ENCODE measurements around the gene NPBWR2. TPM values are rescaled to one million over a fixed set of nuclear protein-coding genes. Genes with fewer than 3 reads are reported as not detected.

NPBWR2 gene
- total RNA-seq, 1 donor from 2014 or later = not detected

- no peak for DNase-seq (ENCODE audit: low spot score)
Observed at GRCh38 chr20:64074184-64074789, 33.1 kb downstream of the NPBWR2 start.

DNA sequence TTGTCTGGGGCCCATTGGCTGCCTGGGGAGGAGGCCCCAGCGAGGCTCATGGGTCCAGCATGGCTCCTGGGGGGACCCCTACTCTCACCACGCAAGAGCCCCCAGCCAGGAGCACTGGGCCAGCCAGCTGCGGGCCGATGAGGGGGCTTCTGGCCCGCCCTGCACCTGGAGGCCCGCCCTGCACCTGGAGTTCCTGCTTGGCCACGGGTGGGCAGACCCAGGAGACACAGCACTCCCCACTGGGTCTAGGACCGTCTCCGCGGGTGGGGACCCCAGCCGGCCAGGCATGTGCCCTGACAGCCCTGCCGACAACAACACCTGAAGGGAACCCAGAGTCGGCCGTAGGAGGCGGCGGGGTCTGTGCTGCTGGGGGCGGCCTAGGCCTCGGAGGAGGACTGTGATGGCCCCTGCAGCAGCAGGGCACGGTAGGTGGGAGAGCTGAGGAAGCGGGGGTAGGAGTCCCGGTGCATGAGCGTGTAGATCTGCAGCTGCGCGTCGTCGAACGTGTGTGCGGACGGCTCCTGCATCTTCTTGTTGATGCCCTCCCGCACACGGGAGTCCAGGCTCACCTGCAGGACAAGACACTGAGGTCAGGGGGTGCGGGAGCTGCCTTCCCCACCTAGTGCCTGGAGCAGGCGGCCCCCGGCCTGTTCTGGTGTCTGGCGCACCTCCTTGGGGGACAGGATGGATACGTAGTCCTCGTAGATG lies 33.7 kb downstream of the NPBWR2 start:
- no peak for DNase-seq (ENCODE audit: low spot score)

DNA sequence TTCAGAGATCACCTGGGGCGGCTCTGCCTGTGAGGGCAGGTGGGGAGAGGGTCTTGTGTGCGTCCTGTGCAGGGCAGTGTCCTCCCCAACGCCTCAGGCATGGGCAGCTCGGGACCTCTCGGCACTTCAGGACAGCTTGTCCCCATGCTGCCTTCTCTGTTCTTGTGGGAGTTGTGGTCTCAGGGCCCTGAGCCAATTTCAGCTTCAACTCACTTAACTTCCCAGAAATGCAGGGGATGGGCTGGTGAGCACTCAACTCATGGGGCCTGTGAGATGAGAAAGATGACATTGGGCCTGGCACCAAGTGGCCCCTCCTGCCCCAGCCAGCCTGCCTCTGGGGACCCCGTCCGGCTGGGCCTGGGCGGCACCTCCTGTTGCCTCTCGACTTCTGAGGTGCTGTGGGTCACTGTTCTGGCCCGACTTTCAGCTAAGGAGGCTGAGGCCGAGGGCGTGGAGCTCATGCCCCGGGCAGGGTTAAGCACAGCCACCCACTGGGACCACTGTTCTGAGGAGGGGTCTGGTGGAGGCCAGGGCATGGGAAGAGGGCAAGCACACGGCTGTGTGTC lies 34.8 kb downstream of the NPBWR2 start:
- DNase-seq (ENCODE audit: low spot score) = no peak

DNA sequence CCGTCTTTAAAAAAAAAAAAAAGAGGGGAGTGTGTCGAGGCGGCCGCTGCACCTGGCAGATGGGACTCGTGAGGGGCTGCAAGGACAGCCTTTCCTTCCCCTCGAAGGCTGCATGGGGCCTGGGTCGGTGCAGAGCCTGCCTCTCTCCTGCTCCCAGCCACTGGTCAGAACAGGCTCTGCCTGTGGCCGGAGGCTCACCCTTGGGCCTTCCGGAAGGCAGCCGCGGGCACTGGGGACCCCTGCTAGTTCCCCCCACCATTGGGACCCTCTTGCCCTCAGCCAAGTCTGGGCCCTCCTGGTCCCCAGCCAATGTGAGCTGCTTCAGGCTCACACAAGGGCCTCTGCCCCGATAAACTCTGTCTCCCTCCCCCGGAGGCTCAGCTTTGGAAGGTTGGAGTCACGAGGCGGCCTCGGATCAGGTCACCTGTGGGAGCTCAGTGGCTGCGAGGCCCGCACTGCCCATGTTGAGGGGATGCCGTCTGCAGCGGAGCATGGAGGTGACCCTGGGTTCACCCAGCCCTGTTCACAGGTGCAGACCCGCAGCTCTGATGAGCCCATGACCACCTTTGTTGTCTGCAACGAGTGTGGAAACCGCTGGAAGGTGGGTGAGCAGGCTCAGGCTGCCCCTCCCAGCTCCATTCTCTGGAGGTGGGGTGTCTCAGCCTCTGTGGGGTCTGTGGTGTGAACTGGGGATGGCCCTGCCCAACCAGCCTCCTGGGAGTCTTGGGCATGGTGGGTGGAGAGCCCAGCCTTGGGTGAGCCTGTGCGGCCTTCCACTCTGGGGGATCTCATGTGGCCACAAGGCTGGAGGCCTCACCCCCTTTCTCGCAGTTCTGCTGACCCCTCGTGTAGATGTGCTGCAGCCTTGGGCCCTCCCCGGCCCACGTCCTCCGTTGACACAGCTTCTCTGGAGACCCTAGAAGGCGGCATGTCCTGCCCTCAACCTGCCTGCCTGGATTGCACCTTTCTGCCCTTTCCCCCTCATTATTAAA lies 35.7 kb downstream of the NPBWR2 start:
- DNase-seq (ENCODE audit: low spot score) = no peak

DNA sequence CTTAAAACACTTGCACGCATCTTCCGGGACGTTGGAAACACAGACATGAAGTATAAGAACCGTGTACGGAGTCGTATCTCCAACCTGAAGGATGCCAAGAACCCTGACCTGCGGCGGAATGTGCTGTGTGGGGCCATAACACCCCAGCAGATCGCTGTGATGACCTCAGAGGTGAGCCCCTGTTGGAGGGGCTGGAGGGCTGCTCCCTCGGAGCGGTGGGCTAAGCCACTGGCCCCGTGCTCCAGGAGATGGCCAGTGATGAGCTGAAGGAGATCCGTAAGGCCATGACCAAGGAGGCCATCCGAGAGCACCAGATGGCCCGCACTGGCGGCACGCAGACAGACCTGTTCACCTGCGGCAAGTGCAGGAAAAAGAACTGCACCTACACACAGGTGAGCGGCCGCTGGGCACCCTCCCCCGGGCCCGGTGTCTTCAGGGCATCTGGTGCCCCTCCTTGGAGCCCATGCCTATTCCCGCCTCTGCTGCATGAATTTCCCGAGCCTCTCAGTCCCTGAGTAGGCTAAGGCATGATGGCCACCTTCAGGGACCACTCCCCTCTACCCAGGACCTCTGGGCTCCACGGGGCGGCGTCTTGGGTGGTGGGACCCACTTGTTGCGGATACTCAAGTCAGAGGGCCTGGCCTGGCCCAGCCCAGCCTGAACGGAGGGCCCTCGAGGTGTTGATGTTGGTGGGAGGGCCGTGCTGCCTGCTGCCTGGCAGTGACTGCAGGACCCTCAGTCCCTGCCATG lies 36.9 kb downstream of the NPBWR2 start:
- DNase-seq (ENCODE audit: low spot score) = no peak

DNA sequence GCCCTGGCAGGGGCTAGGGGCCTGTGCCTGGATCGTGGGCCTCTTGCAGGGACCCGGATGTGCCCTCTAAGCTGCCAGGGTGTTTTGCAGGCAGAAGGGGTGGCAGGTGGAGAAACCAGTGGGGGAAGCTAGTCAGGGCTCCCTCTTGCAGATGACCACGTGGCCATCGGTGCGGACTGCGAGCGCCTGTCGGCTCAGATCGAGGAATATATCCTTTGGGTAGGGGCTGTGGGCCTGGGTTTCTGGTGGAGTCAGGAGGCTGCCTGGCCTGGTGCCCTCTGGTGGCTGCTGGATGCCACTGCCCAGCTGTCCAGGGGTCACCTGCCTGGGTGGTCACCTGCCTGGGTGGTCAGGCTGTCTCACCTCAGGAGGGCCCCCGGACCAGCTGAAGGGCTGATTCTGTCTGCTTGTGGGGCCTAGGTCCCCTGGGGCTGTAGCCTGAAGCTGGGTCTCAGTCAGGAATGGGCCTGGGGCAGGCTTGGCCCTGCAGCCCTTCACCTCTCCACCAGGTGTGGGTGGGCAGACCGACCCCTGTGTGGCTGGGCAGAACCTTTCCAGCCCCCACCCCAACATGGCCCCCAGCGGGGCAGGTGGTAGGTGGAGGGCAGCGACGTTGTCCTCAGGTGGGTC lies 37.6 kb downstream of the NPBWR2 start:
- DNase-seq (ENCODE audit: low spot score) = no peak

DNA sequence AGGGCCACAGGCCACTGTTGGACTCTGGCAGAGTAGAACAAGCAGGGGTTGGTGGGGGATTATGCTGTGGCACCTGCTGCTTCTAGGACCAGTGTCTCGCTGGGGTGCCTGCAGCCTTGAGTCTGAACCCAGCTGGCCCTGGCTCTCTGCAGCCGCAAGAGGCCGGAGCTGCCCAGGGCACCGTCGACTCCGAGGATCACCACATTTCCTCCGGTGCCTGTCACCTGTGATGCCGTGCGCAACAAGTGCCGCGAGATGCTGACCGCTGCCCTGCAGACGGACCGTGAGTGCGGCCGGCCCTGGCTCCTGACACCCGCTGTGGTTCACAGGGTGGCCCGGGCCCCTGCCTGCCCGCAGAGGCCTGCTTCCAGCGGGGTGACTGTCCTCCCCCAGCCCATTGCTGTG lies 38.2 kb downstream of the NPBWR2 start:
- DNase-seq (ENCODE audit: low spot score) = no peak

DNA sequence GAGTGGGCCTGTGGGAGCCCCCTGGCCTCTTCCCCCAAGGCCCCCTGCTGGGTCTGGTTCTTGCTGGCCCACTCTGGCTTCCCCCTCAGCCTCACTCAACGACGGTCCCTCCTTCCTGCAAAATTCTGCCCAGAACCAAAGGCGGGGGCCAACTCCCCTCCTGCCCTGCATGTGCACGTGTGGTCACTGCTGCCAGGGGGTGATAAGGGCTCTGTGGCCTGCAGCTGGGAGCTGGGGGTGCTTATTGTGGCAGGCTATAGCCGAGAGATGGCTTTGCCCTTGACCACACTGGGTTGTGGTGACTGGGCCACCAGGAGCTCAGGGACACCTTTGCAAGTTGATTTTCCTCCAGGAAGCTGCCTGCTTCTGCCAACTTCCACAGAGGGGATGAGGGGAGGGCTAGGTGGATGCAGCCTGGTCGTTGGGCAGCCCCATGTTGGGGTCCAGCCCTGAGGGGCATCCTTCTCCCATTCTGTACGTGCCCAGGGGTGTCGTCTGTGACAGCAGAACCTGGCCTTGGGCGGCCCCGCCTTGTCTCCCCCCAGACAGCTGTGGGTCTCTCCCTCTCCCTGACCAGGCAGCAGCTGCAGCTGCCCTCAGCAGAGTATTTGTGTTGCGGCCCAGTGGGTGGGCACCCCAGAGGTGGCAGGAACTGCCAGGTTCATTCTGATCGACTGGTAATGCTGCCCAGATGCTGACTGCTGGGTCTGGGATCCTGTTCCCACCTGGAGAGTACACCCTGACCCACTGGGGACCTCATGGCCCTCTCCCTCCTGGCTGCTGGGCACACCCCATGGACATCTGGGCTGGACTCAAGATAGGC lies 38.8 kb downstream of the NPBWR2 start:
- DNase-seq (ENCODE audit: low spot score) = no peak

- DNase-seq (ENCODE audit: low spot score) = no peak
Observed at GRCh38 chr20:64067733-64068307, 39.5 kb downstream of the NPBWR2 start.

DNA sequence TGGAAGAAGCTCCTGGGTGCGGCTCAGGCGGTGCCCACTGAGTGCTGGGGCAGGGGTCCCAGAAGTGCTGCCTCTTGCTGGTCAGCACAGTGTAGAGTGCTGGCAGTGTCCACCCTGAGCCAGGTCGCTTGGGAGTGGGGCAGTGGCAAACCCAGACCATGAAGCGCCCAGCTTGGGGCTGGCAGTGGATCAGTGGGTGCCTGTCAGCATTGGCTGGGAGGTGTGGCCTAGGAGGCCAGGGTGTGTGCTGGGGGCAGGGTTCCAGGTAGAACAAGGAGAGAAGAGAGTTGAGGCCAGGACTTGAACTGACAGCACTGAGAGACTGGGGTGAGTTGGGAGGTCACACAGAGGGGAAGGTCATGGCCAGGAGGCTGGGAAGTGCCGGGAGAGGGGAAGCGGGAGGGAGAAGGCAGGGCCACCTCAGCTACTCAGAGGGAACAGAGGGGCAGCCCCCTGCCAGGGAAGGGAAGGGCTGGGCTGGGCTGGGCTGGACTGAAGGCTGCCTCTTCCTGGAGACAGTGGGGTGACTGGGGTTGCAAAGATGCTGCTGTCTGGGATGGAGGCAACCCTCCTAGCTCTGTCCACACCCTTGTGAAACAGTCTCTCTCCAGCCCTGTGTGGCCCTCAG lies 40.2 kb downstream of the NPBWR2 start:
- DNase-seq (ENCODE audit: low spot score) = no peak

DNA sequence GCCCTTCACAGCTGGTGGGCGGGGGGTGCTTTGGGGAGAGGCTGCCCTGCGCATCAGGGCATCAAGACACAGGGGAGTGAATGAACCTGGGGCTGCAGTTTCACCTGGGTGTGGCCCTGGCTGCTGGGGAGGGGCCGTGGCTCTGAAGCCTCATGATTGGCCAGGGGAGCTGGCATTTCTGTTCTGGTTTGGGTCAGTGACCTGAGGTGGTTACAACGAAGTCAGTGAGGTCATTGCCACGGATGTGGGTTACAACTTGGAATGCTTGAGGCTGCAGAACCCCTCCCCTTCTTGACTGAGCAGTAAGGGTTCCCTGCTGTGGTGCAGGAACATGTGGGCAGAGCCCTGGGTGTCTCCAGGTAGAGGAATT lies 41.4 kb downstream of the NPBWR2 start:
- DNase-seq (ENCODE audit: low spot score) = no peak

DNA sequence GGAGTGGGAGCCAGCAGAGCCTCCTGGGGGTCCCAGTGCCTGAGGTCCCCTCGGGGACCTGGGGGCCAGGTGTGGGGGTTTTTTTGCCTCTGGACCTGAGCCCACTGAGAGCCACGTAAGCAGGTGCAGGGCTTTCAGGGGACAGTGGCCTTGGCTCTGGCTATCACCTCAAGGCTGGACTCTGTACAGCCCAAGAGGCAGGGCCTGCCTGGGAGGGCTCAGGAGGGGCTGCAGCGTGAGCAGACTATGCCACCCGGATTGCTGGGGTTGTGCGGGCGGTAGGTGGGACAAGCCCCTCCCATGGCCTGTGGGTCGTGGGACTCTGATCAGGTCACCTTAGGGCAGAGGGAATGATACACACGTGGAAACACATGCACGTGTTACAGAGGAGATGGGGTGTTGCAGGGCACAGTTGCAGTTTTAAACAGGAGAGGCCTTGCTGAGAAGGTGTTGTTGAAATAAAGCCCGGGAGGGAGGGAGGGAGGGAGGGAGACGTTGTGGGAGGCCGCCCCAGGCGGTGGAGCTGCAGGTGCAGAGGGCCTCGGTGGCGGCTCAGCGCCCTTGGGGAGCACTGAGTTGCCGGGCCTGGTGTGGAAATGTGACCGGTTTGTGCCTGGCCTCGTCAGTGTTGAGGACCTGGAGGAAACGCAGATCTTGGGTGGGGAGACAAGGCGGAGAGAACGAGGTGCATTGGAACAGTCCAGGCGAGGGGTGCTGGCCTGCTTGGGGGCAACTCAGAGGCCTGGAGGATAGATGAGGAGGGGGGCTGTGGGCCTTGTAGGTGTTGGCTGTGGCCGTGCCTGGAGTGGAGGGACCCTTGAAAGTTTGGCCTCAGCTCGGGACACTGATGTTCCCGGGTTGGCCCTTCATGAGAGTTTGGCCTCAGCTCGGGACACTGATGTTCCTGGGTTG lies 42.0 kb downstream of the NPBWR2 start:
- no peak for DNase-seq (ENCODE audit: low spot score)

GRCh38 chr20:64064145-64064698 lies 43.1 kb downstream of the NPBWR2 start:
- no peak for DNase-seq (ENCODE audit: low spot score)

DNA sequence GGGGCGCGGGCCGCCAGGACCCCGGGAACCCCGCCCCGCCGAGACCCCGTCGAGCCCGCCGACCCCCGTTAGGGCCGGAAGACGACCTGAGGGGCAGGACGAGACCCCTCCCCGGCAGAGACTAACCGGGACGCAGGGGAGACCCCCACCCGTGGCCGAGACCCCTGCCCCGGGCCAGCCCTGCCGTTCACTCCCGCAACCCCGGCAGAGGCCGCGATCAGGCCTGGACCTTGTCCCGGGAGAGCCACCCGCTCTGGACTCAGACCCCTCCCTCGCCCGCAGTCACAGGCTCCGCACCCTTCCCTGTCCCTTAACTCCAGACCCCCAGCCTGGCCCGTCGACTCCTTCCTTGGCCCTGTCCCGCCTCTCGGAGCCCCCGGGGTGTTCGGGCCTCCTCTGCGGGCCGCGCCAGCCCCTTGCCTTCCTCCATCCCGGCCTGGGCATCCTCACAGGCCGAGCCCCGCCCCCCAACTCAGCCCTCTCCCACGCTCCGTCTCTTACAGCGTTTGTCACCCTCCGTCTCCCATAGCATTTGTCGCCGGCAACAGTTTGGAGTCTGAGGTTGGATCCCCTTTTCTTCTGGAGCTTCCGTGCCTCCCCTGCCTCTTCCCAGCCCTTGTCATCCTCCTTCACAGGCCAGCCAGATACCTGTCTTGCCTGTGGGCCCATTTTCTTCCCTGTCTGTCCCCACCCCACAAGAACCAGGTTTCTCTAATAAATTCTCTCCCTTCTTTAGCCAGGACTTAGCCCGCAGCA lies 43.8 kb downstream of the NPBWR2 start:
- no peak for DNase-seq (ENCODE audit: low spot score)

- peak; percentile 99 for DNase-seq (ENCODE audit: low spot score)
Observed at GRCh38 chr20:64062596-64063388, 44.6 kb downstream of the NPBWR2 start, which contains the start of gene TCEA2. Gene TCEA2, plus strand, starts transcription at chr20:64063198. Its CDS starts 115 bp downstream, at chr20:64063313.

DNA sequence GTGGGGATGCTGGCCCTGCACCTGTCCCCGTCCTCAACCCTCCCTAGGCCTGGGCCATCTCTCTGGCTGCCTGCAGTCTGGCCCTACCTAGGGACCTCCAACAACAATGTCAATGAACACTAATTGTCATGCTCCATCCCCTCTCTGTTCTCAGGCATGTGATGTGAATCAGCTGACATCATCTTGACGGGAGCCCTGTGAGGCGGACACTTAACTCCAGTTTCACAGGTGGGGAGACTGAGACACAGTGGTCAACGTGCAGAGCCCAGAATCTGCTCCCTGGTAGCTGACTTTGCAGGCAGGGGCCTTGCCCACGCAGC lies 45.1 kb downstream of the NPBWR2 start:
- no peak for DNase-seq (ENCODE audit: low spot score)

All from mesenteric fat pad (tissue), 1 donor.